Kidney tubule cell (primary cell): ENCODE measurements around the gene MROH2A.

Source experiments
- DNase-seq: peaks from one replicate; pipeline ENCODE4 v3.0.0-alpha.2; 2018; ENCODE audit warnings: low spot score

The MROH2A gene

DNA sequence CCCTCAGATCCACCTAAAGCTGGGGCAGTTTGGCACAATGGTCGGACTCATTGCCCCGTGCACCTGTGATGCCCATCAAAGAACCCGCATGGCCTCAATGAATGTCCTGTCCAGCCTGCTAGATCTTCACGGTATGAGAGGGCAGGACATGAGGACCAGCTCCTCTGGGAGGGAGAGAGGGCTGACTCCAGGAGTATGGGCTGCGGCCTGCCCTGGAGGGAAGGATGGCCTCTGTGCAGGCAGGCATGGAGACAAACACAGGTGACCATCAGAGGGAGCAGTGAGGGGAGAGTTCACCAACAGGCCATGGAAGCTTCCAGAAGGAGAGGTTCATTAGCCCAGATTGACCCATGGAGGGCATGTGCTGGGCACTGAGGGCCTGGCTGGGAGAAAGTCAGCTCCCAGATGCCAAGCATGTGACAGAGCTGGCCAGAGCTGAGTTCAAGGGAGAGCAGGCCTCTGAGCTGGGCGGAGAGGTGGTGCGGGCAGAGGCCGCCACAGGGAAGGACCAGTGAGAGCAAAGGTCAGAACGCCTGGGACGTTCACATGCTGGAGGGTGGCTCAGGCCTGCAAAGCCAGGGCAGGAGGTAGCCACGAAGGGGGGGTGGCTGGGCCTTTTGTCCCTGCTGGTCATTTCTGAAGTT lies 40.0 kb downstream of the MROH2A start:
- no peak for DNase-seq

GRCh38 chr2:233818639-233819621 lies 40.8 kb downstream of the MROH2A start:
- DNase-seq, result no peak

- DNase-seq, result no peak
Measured at GRCh38 chr2:233819884-233820773, 42.0 kb downstream of the MROH2A start.

GRCh38 chr2:233820774-233821105 lies 42.6 kb downstream of the MROH2A start:
- no peak for DNase-seq

DNA sequence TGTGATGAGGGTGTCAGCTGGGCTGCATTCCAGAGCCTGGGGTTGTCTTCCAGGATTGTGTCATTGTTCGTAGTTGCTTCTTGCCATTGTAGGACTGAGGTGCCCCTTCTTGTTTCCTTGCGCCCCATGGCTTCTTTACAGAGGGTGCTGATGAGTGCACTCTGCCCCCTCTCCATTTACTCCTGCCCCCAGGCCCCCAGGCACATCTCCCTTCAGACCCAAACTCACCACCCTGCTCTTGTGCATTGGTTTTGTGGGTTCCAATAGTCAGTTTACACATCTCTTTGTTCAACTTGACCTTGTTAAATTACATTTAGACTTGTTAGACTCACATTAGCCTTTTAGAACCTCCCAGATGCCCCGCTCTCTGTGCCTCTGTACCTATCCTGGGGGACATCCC lies 43.1 kb downstream of the MROH2A start:
- no peak for DNase-seq

GRCh38 chr2:233821709-233822100 lies 43.6 kb downstream of the MROH2A start:
- DNase-seq, result no peak

GRCh38 chr2:233822101-233822771 lies 44.1 kb downstream of the MROH2A start:
- DNase-seq, result no peak

DNA sequence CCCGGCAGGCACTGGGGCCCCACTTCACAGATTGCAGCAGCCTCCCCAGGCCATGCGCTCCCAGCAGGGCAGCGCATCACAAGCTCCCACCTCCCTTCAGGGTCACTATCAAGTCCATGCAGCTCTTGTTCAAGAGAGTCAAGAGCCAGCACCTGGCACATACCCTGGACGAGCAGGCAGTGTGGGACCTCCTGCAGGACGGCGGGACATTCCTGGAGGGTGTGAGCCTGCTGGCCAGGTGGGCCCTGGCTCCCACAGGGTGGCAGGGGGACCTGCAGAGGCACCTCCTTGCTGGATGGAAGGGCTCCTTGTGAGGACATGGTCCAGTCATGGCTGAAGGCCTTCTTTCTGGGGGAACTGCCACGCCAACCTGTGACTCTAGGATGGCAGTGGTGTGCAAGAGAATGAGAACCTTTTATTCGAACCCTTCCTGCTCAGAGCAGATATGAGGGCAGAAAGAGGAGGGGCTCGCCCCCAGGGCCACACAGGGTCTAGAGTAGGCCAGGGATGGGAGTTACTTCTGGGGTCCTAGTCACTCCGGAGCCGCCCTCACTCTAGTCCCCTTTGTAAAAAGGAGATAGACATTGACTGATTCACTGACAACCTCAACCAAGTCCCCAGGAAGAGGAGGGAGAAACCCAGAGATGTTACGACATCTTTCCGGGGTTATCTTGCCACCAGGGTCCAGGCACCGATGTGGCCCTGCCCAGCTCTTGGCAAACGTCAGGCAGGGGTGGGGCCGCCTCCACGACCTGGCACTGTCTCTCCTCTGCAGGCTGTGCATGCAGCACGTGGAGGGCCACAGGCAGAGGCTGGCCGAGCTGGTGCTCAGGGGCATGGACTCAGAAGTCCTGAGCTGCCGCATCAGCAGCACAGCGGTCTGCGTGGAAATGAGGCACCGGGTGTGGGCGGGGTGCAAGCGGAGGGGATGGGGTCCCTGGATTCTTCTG lies 44.9 kb downstream of the MROH2A start:
- no peak for DNase-seq

DNA sequence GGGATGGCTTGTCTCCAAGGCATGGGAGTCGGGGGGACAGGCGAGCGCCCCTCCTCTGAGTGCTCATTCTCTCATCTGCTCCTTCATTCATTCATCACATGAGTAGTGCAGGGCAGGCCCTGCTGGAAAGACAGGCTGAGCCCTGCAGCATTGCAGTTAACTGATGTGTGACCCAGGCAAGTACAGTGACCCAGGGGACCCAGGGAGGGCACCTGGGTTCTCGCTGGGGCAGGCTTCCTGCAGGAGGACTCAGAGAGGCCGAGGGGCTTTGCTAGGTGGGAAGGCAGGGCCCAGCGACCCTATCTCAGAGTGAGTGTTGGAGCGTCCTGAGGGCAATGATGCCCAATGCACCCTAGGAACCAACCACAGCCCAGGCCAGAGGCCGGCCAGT lies 45.6 kb downstream of the MROH2A start:
- DNase-seq, result no peak

- no peak for DNase-seq
Measured at GRCh38 chr2:233824373-233824772, 46.2 kb downstream of the MROH2A start.

DNA sequence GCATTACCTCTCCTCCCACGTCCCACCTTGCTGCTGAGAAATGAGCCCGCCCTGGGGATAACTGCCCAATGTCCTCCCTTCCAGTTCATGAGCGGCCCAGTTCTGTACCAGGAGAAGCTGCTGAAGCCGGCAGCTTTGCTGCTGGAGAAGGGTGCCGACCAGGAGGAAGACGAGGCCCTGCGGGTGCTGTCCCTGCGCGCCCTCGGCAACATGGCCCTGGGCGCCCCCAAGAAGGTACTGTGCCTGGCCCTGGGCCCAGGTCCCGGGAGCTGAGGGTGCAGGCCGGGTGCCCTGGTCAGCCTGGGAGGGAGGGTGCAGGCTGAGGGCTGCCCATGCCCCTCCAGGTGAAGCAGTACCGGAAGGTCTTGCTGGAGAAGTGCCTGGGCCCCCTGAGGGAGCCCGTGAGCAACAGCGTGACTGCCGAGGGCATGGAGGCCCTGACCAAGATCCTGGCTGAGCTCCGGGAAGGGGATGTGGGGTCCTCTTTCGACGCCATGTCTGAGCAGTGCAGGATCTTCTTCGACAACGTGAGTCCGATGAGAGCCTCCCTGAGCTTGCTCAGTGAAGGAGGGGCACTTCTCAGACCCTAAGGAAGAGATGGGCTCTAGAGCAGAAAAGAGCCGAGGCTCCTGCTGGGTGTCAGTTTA lies 50.5 kb downstream of the MROH2A start:
- DNase-seq, result no peak

GRCh38 chr2:233829193-233830110 lies 51.3 kb downstream of the MROH2A start:
- DNase-seq, result no peak

DNA sequence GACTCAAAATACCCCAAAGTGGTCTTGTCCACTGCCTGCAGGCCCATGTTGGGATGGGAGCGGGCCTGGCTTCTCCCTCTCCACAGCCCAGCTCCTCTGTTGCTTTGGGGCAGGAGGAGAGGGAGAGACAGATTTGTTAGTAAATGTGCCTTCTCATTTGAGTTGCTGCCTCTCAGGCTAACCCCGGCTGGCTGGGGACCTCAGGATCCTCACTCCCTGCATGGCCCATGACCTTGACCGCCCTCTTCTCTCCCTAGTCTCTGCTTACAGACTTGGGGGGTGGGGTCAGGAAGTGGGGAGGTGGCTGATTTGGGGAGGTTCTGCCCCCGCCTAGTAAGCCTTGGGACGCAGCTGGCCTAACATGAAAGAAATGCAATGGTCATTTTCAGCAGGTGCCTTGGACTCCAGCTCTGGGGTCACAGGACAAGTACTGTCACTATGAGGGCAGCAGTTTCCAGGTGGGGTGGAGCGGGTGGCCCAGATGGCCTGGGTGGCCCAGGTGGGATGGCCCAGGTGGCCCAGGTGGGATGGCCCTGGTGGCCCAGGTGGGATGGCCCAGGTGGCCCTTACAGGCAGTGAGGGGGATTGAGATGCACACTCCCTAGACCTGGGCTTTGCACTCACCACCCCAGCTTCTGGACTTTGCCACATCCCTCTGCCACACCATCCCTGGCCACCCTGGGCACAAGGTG lies 52.1 kb downstream of the MROH2A start:
- DNase-seq, result no peak

GRCh38 chr2:233831011-233831721 lies 53.0 kb downstream of the MROH2A start:
- no peak for DNase-seq

DNA sequence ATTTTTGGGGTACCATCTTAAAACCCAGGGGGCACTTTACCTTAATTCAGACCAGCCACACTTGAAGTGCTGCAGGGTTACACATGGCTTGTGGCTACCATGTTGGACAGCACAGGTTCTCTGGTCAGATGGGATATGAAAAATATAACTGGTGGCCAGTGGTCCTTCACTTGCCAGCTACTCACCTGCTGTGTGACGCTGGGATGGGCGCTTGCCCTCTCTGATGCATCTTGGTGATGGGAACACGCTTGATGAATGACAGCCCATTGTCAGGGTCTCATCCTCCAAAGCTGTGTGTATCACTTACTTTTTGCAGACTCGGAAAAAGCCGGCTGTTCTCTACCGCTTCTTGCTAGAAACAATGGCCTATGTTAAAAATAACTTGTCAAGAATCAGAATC lies 53.7 kb downstream of the MROH2A start:
- no peak for DNase-seq

- DNase-seq, result no peak
Measured at GRCh38 chr2:233832414-233832813, 54.3 kb downstream of the MROH2A start.

DNA sequence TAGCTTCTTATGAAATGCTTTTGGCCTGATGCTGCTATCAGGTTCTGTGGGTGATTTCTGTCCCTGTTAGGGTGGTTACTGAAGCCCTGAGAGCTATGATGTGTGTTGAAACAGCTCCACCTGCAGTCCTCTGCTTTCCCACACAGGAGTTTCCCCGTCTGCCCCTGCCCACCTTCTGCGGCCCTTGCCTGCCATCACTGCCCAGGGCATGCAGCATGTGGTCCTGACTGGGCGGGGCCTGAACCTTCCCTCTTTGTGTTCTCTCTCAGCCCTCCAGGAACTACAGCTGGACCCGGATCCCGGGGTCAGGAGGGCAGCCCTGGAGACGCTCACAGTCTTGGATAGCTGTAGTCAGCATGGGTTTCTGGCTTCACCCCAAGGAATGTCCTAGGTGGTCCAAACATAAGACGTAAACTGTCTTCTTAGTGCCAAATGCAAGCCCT lies 54.8 kb downstream of the MROH2A start:
- peak; percentile 69 for DNase-seq

DNA sequence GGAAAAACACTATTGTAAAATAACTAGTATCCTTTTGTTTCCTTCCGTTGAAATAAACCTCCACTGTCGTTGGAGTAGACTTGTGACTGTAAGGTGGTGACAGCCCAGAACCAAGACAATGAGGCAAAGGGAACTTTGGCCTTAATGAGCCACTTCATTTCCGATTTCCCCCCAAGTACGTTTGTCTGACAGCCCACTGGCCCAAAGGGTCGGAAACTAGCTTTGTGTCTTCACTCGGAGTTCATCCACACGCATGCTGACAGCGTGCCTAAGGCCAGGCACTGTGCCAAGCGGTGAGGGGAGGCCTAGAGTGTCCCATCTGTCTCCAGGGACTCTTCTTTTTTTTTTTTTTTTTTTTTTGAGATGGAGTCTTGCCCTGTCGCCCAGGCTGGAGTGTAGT lies 55.2 kb downstream of the MROH2A start:
- DNase-seq, result no peak
